Activated CD4-positive, alpha-beta memory T cell treated with anti-CD3 and anti-CD28 coated beads, Interleukin-2, amount 10 ng/mL, durations not matched to agents 7 days and 5 days (primary cell): ENCODE measurements around the gene DPP10. TPM values are rescaled to one million over a fixed set of nuclear protein-coding genes. Genes with fewer than 3 reads are reported as not detected.

Experiments
- CTCF ChIA-PET: fragments of 350-600 bp; sonication (Branson Sonifier 250); formaldehyde crosslinking; loops from one replicate; lab custom pipeline; 2021; ENCODE audit warnings: antibody characterized with exemption, inconsistent platforms; lab: Charles Lee
- POLR2A ChIA-PET: fragments of 350-600 bp; sonication (Branson Sonifier 250); formaldehyde crosslinking; loops from one replicate; lab custom pipeline; 2021; ENCODE audit warnings: antibody characterized with exemption; lab: Charles Lee
- DNase-seq: peaks from one replicate; pipeline ENCODE4 v3.0.0-alpha.2; 2020
- H3K27ac Mint-ChIP-seq: one replicate; pipeline ENCODE4 v1.8.0; 2021; ENCODE audit warnings: mild to moderate bottlenecking, mixed read lengths
- H3K27me3 Mint-ChIP-seq: one replicate; pipeline ENCODE4 v1.8.0; 2021; ENCODE audit warnings: mixed read lengths
- H3K36me3 Mint-ChIP-seq: one replicate; pipeline ENCODE4 v1.8.0; 2021; ENCODE audit warnings: low read depth, mixed read lengths
- H3K4me1 Mint-ChIP-seq: one replicate; pipeline ENCODE4 v1.8.0; 2021; ENCODE audit warnings: mixed read lengths
- H3K4me3 Mint-ChIP-seq: one replicate; pipeline ENCODE4 v1.8.0; 2021; ENCODE audit warnings: mild to moderate bottlenecking, mixed read lengths
- H3K9me3 Mint-ChIP-seq: one replicate; pipeline ENCODE4 v1.8.0; 2021; ENCODE audit warnings: mixed read lengths
- total RNA-seq, 2 experiments: library from RNA; stranded (reverse); gene quantifications; one replicate each; pipeline ENCODE4 v1.2.3, GENCODE V29; 2021

Gene DPP10
- total RNA-seq, 2 experiments from 2014 or later: not detected

DNA sequence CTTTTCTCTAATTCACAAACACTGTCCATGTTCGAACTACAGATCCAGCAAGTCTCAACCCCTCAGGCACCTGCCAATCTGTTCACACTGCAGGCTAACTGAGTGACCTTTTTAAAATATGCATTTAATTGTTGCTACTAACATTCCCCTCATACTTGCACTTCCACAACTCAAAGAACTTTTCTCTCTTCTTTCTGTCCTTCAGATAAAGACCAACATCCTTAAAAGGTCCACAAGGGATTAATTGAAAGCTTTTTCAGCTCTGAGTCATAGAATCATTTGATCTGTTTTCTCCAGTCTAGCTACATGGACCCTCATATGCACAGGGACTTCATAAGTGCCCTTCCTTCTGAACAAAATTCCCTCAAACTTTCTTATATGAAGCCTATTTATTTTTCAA, 1321.2 kb downstream of the DPP10 start:
- Mint-ChIP-seq H3K4me1 (no peaks in the 10 kb centered on the region), H3K4me3 (no peak overlapping the region), H3K27ac (no peak overlapping the region), H3K9me3 (peaks cover 4% of the 10 kb centered on the region), H3K27me3 (no peaks in the 10 kb centered on the region), H3K36me3 (no peaks in the 10 kb centered on the region)
- no peak for DNase-seq
- ChIA-PET POLR2A (no interaction called here), CTCF (no interaction called here)

DNA sequence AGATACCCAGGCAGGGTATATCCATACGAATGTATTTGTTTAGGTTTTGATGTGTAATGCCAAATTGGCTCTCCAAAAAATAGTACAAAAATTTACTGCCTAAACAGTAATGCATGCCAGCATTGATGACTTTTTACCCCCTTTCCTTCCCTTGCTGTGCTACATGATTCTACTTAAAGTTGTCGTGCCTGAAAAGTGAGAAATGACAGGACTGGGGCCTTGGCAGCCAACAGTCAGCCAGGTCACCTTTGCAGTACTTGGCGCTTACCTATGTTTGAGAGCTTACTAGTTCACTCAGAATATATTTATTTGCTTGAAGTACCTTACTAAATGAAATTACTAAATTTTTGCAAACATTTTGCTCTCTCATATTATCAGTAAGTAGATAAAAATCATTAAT, 1329.1 kb downstream of the DPP10 start:
- H3K4me3 Mint-ChIP-seq: no peak overlapping the region
- no peak overlapping the region for H3K27ac Mint-ChIP-seq
- ChIA-PET POLR2A (no interaction called here), CTCF (no interaction called here)
- H3K9me3 Mint-ChIP-seq: peaks cover 4% of the 10 kb centered on the region
- no peak for DNase-seq
- H3K27me3 Mint-ChIP-seq: no peaks in the 10 kb centered on the region
- H3K36me3 Mint-ChIP-seq: no peaks in the 10 kb centered on the region
- no peaks in the 10 kb centered on the region for H3K4me1 Mint-ChIP-seq

DNA sequence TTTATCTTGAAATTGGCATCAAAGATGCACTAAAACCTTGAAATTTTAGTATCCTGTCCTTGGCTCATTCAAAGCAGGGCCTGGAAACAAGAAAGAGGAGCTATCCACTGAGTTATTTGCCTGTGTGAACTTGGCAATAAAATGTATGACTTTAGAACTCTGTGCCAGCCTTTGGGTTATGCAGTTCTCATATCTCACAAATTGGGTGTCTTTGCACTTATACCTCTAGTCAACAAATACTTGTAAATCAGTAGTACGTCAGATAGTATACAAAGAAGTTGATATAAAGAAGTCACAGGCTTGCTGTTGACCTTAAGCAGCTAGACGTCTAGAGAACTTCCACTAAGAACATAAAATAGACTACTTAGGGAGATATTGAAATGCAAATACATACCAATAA, 1331.9 kb downstream of the DPP10 start:
- Mint-ChIP-seq H3K27me3 (no peaks in the 10 kb centered on the region), H3K9me3 (peaks cover 6% of the 10 kb centered on the region), H3K27ac (no peak overlapping the region), H3K36me3 (no peaks in the 10 kb centered on the region), H3K4me1 (no peaks in the 10 kb centered on the region), H3K4me3 (no peak overlapping the region)
- POLR2A ChIA-PET: no interaction called here
- DNase-seq: no peak
- CTCF ChIA-PET: no interaction called here

DNA sequence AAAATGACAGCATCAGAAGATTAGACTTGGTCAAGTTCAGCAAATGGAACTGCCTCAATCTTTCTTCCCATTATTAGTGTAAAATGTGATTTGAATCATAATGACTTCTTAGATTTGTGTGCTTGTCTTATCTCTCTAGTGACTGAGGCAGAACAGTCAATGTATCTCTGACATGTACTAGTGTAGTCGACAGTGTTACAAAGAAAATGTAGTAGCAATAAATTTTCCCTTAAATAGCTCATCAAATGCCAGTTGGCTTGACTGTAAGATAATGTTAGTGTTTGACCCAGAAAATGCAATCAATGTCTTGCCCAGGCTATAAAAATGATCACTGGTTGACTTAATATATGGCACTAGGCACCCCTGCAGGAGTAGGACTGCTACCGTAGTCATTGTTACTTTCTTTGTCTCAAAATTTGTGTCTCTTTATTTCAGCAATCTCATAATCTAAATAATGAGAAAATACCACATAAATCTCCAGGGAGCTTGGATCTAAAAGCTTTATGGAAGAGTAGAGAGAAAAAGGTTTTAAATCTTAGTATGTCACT, 1336.7 kb downstream of the DPP10 start:
- H3K9me3 Mint-ChIP-seq: peaks cover 5% of the 10 kb centered on the region

DNA sequence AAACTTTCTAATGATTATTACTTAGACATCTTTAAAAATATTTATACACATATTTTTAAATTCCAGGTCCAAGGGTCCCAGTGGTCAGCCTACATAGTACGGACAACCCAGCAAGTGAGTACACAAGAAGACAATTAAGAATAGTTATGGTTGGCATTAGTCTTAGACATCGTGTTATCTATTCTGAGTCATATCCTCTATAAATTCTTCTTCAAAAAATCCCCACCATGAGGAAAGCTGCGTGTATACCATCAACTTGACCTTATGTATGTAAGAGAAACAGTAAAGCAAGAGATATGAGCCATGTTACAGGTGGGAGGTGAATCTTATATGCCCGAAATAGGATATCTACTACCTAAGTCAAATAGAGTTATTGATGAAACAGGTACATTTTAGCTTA, 1339.8 kb downstream of the DPP10 start:
- peaks cover 10% of the 10 kb centered on the region for H3K9me3 Mint-ChIP-seq
- POLR2A ChIA-PET: no interaction called here
- no peaks in the 10 kb centered on the region for H3K4me1 Mint-ChIP-seq

More for the DNA sequence above, 1336.7 kb downstream of the DPP10 start:
- ChIA-PET CTCF (no interaction called here), POLR2A (no interaction called here)
- H3K4me1 Mint-ChIP-seq: no peaks in the 10 kb centered on the region
- H3K36me3 Mint-ChIP-seq: no peaks in the 10 kb centered on the region
- H3K27me3 Mint-ChIP-seq: no peaks in the 10 kb centered on the region
- DNase-seq: no peak
- H3K4me3 Mint-ChIP-seq: no peak overlapping the region
- H3K27ac Mint-ChIP-seq: no peak overlapping the region

DNA sequence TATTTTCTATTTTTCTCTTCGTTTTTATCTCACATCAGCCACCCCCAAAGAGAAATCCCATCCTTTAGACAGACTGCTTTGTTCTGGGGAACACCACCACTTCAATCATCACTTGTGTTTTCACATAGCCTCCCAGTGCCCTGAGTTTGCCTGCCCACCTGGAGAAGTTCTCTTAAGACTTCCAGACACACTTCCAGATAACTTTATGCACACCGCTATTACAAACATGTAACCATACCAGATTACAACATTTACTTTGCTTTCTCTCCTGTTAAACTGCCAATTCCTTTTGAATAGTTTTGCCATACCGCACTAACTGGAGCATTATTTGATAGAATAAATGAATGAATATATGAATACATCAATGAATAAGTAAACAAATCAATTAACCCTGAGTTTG, 1353.6 kb downstream of the DPP10 start:
- Mint-ChIP-seq H3K4me3 (no peak overlapping the region), H3K4me1 (no peaks in the 10 kb centered on the region), H3K27me3 (no peaks in the 10 kb centered on the region), H3K36me3 (no peaks in the 10 kb centered on the region), H3K27ac (no peak overlapping the region), H3K9me3 (no peaks in the 10 kb centered on the region)
- POLR2A ChIA-PET: no interaction called here
- DNase-seq: no peak
- CTCF ChIA-PET: no interaction called here

More for the DNA sequence above, 1339.8 kb downstream of the DPP10 start:
- no peaks in the 10 kb centered on the region for H3K36me3 Mint-ChIP-seq
- no peak for DNase-seq
- no peak overlapping the region for H3K27ac Mint-ChIP-seq
- H3K4me3 Mint-ChIP-seq: no peak overlapping the region
- no peaks in the 10 kb centered on the region for H3K27me3 Mint-ChIP-seq
- CTCF ChIA-PET: no interaction called here

DNA sequence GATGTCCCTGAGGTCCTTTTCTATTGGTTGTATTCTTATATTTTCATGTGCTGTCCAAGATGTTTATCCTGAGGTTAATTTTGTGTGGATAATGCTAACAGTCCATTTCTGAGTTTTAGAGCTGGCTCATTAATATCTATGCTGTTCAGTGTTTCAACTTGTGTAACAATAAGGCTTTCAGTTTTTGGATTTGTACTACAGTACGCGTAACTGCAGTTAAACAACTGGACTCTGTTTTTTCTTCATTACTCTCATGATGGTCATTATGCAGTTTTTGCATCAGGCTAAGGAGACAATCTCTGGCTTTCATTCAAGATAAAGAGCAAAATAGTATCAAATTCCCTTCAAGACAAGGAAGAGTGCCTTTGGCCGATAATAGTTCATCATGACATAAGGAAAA, 1364.8 kb downstream of the DPP10 start:
- Mint-ChIP-seq H3K27me3 (no peaks in the 10 kb centered on the region), H3K9me3 (peaks cover 10% of the 10 kb centered on the region), H3K4me1 (no peaks in the 10 kb centered on the region), H3K36me3 (no peaks in the 10 kb centered on the region), H3K27ac (no peak overlapping the region), H3K4me3 (no peak overlapping the region)
- POLR2A ChIA-PET: no interaction called here
- CTCF ChIA-PET: interaction anchor here (0.7 kb wide), 1 partner anchor 1562 kb away, joined by 3 read pairs; no protein-coding TSS in a partner anchor
- no peak for DNase-seq

DNA sequence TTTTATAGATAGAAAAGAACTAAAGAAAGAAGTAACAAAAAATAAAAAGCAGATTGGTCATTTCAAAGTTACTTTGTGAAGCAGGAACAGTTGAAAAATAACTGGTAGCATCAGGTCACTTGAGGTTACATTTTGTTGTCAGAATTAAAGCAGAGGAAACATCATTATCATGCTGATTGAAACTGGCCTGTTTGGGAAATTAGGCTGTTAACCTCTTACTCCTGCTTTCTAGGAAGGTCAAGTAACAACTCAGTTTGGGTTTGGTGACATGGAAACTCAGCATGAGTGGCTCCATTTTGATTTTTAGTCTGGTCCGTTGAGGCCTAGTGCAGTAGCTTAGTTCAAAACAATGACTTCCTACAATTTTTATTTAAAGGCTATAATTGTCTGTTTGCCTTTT, 1383.5 kb downstream of the DPP10 start:
- ChIA-PET CTCF (no interaction called here), POLR2A (no interaction called here)
- Mint-ChIP-seq H3K36me3 (no peaks in the 10 kb centered on the region), H3K27me3 (no peaks in the 10 kb centered on the region), H3K4me3 (no peak overlapping the region), H3K27ac (no peak overlapping the region), H3K4me1 (no peaks in the 10 kb centered on the region), H3K9me3 (peaks cover 6% of the 10 kb centered on the region)
- DNase-seq: no peak

DNA sequence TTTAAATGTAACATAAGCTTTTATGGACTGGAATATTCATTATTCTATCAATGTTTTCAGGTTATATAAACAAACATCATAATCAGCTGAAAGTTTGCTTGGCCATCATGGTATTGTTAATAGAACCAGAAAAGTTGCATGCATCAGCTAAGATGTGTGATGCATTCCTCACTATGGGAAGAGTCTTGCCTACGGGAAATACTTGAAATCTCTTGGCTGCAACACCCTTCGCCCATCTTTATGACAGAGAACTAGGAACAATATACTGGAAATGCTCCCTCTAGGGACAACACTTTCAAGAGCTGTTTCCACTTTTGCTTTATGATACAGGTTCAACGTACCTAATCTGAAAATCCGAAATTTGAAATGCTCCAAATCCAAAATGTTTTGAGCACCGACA, 1390.8 kb downstream of the DPP10 start:
- H3K4me3 Mint-ChIP-seq: no peak overlapping the region
- POLR2A ChIA-PET: no interaction called here
- no peak for DNase-seq
- H3K9me3 Mint-ChIP-seq: peaks cover 12% of the 10 kb centered on the region
- H3K4me1 Mint-ChIP-seq: no peaks in the 10 kb centered on the region
- H3K27ac Mint-ChIP-seq: no peak overlapping the region
- H3K36me3 Mint-ChIP-seq: no peaks in the 10 kb centered on the region
- CTCF ChIA-PET: no interaction called here
- H3K27me3 Mint-ChIP-seq: no peaks in the 10 kb centered on the region

DNA sequence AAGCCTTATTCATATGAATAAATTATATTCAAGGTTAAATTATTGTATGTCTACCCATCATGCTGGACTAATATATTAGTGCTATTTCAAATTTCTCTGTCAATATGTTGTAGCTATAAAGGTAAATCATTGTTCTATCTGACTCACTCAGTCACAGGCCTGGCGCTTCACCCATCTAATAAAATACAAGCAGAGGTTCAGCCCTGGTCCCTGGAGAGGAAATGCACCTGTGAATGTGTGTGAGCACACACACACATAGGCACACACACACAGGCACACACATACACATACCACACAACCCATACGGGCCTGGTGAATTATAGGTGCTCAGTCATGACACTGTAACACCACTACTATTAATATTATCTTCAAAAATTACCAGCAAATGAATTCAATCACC, 1396.1 kb downstream of the DPP10 start:
- no peaks in the 10 kb centered on the region for H3K36me3 Mint-ChIP-seq
- POLR2A ChIA-PET: no interaction called here

DNA sequence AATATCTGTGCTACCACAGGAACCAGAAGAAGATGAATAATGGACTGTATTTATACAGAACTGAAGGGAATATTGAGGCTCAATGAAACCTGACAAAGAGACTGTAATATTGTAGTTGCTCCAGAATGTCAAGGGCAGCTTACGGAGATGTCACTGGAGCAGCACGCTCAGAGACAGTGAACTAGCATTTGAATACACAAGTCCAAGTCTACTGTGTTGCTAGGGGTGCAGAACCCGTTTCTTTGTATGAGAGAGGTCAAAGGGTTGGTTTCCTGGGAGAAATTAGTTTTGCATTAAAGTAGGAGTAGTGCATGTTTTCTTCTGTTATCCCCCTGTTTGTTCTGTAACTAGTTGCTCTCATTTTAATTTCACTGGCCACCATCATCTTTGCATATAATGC, 1399.9 kb downstream of the DPP10 start:
- DNase-seq: no peak
- no peak overlapping the region for H3K27ac Mint-ChIP-seq
- H3K36me3 Mint-ChIP-seq: no peaks in the 10 kb centered on the region
- ChIA-PET CTCF (no interaction called here), POLR2A (no interaction called here)
- H3K4me1 Mint-ChIP-seq: no peaks in the 10 kb centered on the region
- no peaks in the 10 kb centered on the region for H3K27me3 Mint-ChIP-seq
- H3K4me3 Mint-ChIP-seq: no peak overlapping the region
- H3K9me3 Mint-ChIP-seq: peaks cover 12% of the 10 kb centered on the region

More for the DNA sequence above, 1396.1 kb downstream of the DPP10 start:
- Mint-ChIP-seq H3K4me1 (no peaks in the 10 kb centered on the region), H3K4me3 (no peak overlapping the region), H3K27me3 (no peaks in the 10 kb centered on the region), H3K9me3 (peaks cover 12% of the 10 kb centered on the region), H3K27ac (no peak overlapping the region)
- CTCF ChIA-PET: no interaction called here
- DNase-seq: no peak

DNA sequence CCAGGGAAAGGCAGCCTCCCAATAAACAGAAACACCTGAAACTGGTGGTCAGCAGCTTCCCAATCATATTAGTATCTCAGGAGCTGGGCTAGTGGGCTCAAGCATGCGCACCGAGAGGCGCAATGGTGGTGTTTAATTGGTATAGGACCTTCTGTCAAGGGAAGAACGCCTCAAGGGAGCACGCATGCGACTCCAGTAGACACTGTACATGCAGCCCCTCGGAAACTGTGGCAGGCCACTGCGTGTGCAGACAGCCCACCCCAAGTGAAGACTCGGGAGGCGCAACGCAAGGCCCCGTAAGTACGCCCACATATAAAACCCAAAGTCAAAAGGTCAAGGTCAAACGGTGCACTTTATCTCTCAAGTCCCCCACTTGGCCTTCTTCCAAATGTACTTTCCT, 1405.8 kb downstream of the DPP10 start:
- H3K4me3 Mint-ChIP-seq: no peak overlapping the region
- H3K4me1 Mint-ChIP-seq: no peaks in the 10 kb centered on the region
- H3K9me3 Mint-ChIP-seq: peaks cover 17% of the 10 kb centered on the region
- H3K27me3 Mint-ChIP-seq: no peaks in the 10 kb centered on the region
- no peak overlapping the region for H3K27ac Mint-ChIP-seq
- ChIA-PET POLR2A (no interaction called here), CTCF (no interaction called here)
- no peak for DNase-seq
- no peaks in the 10 kb centered on the region for H3K36me3 Mint-ChIP-seq

DNA sequence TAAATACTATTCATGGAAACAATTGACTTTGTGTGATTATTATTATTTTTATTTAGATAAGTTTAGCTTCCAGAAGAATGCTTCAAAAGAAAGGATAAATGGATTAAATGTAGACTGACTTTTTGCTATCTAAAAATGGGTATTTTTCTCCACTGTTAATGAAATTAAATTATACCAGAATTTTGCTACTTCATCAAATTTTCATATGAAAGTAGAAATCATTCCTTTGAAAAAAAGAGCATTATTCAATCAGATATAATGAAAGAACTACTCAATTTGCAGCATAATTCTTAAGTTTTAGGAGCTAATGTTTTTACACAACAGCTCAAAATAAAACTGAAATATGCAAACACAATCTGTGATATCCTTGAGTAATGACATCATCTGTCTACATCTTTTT, 1424.6 kb downstream of the DPP10 start:
- no peaks in the 10 kb centered on the region for H3K36me3 Mint-ChIP-seq
- ChIA-PET CTCF (no interaction called here), POLR2A (no interaction called here)
- H3K27ac Mint-ChIP-seq: no peak overlapping the region
- no peaks in the 10 kb centered on the region for H3K27me3 Mint-ChIP-seq
- H3K4me3 Mint-ChIP-seq: no peak overlapping the region
- no peak for DNase-seq
- no peaks in the 10 kb centered on the region for H3K4me1 Mint-ChIP-seq
- H3K9me3 Mint-ChIP-seq: peaks cover 8% of the 10 kb centered on the region

DNA sequence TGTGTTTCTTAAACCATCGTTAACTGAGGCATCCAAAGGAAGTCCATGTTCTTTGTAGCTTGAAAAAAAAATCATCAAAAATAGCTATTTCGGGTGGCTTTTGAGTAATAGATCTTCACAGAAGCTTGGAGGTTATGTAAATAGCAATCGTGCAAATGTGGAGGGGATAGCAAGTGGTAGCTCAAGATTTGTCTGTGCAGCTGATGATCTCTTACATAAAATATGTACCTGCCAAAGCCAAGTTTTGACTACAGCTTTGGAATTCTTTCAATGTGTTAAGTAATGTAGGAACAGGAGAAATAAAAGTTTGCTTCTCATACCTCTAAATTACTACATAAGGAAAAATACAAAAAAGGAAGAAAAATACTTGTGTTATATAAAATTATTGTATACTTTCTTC, 1432.0 kb downstream of the DPP10 start:
- POLR2A ChIA-PET: no interaction called here
- no peak for DNase-seq
- no peak overlapping the region for H3K27ac Mint-ChIP-seq

More for the DNA sequence above, 1432.0 kb downstream of the DPP10 start:
- Mint-ChIP-seq H3K9me3 (peaks cover 15% of the 10 kb centered on the region), H3K27me3 (no peaks in the 10 kb centered on the region), H3K4me3 (no peak overlapping the region), H3K36me3 (no peaks in the 10 kb centered on the region), H3K4me1 (no peaks in the 10 kb centered on the region)
- CTCF ChIA-PET: no interaction called here
